ENCODE measurements around the gene PNPLA8. TPM values are rescaled to one million over a fixed set of nuclear protein-coding genes. Genes with fewer than 3 reads are reported as not detected.

PNPLA8 gene
- total RNA-seq, 4 donors from 2014 or later = 28.0 to 49.2 (median 37.8) TPM

GRCh38 chr7:108487646-108488045, 38.3 kb downstream of the PNPLA8 start:
- H3K9me3 ChIP-seq = no peaks in the 10 kb centered on the region
- TF ChIP-seq CTCF (IDR thresholded peaks at IDR 0.05) (no peak), EP300 (IDR thresholded peaks at IDR 0.05) (no peak)
- H3K4me1 ChIP-seq = no peaks in the 10 kb centered on the region
- no peak for DNase-seq (ENCODE audit: low spot score in 2 of 2)
- no peak overlapping the region for H3K4me3 ChIP-seq
- no peaks in the 10 kb centered on the region for H3K27me3 ChIP-seq
- H3K27ac ChIP-seq = no peak overlapping the region
- peaks cover 0 to 27% (median 9%) of the 10 kb centered on the region in 3 donors for H3K36me3 ChIP-seq

GRCh38 chr7:108486291-108486966, 39.5 kb downstream of the PNPLA8 start:
- H3K4me1 ChIP-seq = no peaks in the 10 kb centered on the region
- peaks cover 0 to 39% (median 9%) of the 10 kb centered on the region in 3 donors for H3K36me3 ChIP-seq
- DNase-seq (ENCODE audit: low spot score in 2 of 2) = no peak
- no peak overlapping the region for H3K27ac ChIP-seq
- TF ChIP-seq EP300 (IDR thresholded peaks at IDR 0.05) (no peak), CTCF (IDR thresholded peaks at IDR 0.05) (no peak), POLR2A (IDR thresholded peaks at IDR 0.05) (no peak)
- no peaks in the 10 kb centered on the region for H3K9me3 ChIP-seq
- H3K4me3 ChIP-seq = no peak overlapping the region
- 85 to 86% methylated on average over 5 of the region's 5 CpGs for whole genome bisulfite sequencing, 2 donors
- H3K27me3 ChIP-seq = no peaks in the 10 kb centered on the region

- no peak for TF ChIP-seq POLR2A (IDR thresholded peaks at IDR 0.05)
- WGBS, 2 donors = 100% methylated on average over 1 of the region's 1 CpG
- H3K36me3 ChIP-seq = peaks cover 0 to 41% (median 3%) of the 10 kb centered on the region in 3 donors
Measured at GRCh38 chr7:108484137-108484536, 41.8 kb downstream of the PNPLA8 start.

DNA sequence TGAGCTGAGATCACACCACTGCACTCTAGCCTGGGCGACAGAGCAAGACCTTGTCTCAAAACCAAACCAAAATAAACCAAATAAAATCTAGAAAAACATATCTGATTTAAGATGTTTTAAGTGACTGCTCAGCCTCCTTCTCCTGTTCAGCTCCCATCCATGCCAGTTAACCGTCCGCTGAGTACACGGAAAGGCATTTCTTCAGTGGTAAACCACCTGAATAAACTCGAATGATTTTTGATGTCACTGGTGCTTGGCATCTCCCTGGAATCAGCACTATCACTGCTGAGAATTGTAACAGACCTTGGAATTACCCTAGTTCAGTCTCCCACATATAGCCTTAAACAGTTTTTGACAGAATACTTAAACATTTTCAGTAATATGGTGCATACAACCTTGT, 45.6 kb downstream of the PNPLA8 start:
- whole genome bisulfite sequencing, 2 donors = 93 to 96% methylated on average over 5 of the region's 5 CpGs
- DNase-seq (ENCODE audit: low spot score in 2 of 2) = no peak
- Histone ChIP-seq H3K36me3 (peaks cover 0 to 64% (median 3%) of the 10 kb centered on the region in 3 donors), H3K9me3 (no peaks in the 10 kb centered on the region), H3K4me3 (no peak overlapping the region), H3K27ac (no peak overlapping the region), H3K4me1 (no peaks in the 10 kb centered on the region), H3K27me3 (no peaks in the 10 kb centered on the region)
- TF ChIP-seq EP300 (IDR thresholded peaks at IDR 0.05) = no peak
- TF ChIP-seq POLR2A (IDR thresholded peaks at IDR 0.05) = no peak
- no peak for TF ChIP-seq CTCF (IDR thresholded peaks at IDR 0.05)

More at GRCh38 chr7:108484137-108484536, 41.8 kb downstream of the PNPLA8 start:
- Histone ChIP-seq H3K27ac (no peak overlapping the region), H3K4me1 (no peaks in the 10 kb centered on the region), H3K4me3 (no peak overlapping the region), H3K9me3 (no peaks in the 10 kb centered on the region), H3K27me3 (no peaks in the 10 kb centered on the region)
- DNase-seq (ENCODE audit: low spot score in 2 of 2) = no peak

GRCh38 chr7:108479751-108480150, 46.2 kb downstream of the PNPLA8 start:
- H3K27me3 ChIP-seq = no peaks in the 10 kb centered on the region
- H3K9me3 ChIP-seq = no peaks in the 10 kb centered on the region
- H3K27ac ChIP-seq = no peak overlapping the region
- H3K4me3 ChIP-seq = no peak overlapping the region
- no peaks in the 10 kb centered on the region for H3K4me1 ChIP-seq
- H3K36me3 ChIP-seq = peaks cover 0 to 69% (median 2%) of the 10 kb centered on the region in 3 donors
- WGBS, 2 donors = 99% methylated on average over 2 of the region's 2 CpGs
- DNase-seq (ENCODE audit: low spot score in 2 of 2) = no peak
- TF ChIP-seq POLR2A (IDR thresholded peaks at IDR 0.05) = no peak
- no peak for TF ChIP-seq EP300 (IDR thresholded peaks at IDR 0.05)
- TF ChIP-seq CTCF (IDR thresholded peaks at IDR 0.05) = no peak

Data from tibial nerve (tissue), 4 donors.